ENCODE data around the gene BLTP3B. TPM values are rescaled to one million over a fixed set of nuclear protein-coding genes. Genes with fewer than 3 reads are reported as not detected.

Gene BLTP3B
- total and polyA plus RNA-seq, 2 of the 13 experiments (the other 11 are each of a cell fraction or from before 2014, with no cell fraction given), result 15.6 to 24.4 TPM

DNA sequence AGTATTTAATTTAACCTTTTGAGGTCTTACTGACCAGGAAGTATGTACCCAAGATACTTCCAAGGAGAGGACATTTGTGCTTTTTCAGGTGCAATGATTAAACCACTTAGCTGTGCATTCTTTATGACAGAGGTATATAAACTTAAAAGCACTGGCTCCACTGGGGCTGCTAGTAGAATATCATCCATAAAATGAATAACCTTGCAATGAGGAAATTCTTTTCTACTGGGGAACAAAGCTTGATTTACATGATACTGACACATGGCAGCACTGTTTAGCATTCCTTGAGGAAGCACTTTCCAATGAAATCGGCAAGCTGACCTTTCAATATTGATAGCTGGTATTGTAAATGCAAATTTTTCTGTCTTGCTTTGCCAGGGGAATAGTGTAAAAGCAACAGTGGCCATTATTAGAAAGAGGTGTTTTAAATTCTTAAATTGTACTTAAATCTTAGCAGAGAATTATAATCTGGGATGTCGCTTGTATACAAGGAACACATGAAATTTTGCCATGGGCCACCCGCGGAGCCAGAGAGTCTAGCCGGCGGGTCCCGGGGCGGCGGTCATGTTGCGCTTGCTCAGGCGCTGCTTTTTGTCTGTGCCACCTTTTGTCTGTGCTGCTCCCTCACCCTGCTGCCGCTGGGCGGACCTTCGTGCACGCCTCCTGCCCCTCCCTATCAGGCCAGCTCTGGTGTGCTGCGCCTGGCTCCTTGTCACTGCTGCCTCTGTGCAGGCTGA, 20.9 kb upstream of the BLTP3B start:
- FAIRE-seq (no peak), DNase-seq (ENCODE audit: low spot score) (no peak)
- CTCF ChIA-PET (ENCODE audit: low intra/inter-chr PET ratio, low total read pairs), result no interaction called here

More for the DNA sequence above, 20.9 kb upstream of the BLTP3B start:
- H3K9me3 ChIP-seq (ENCODE audit: low read length), result peaks cover 4% of the 10 kb centered on the region; the same call in 1 of the 2 replicates
- POLR2A ChIA-PET, result no interaction called here
- H3K36me3 ChIP-seq (replicated peaks in 1 of 2; ENCODE audit: control insufficient read depth in 1 of 2, insufficient read depth in 2 of 2, low read length in 2 of 2), result peaks cover 2% of the 10 kb centered on the region in 2 experiments; a peak in 3 of 5 replicates
- no peak overlapping the region for H3K4me3 ChIP-seq (replicated peaks in 1 of 3; ENCODE audit: insufficient read depth in 1 of 3, low read depth in 2 of 3, low read length in 3 of 3)
- no peaks in the 10 kb centered on the region for H3K27me3 ChIP-seq (ENCODE audit: control insufficient read depth in 1 of 2, insufficient read depth in 2 of 2, low read length in 2 of 2)
- no peaks in the 10 kb centered on the region for H3K79me2 ChIP-seq (ENCODE audit: insufficient read depth, low read length)
- WGBS (ENCODE audit: low lambda C conversion rate), result 97% methylated on average over 16 of the region's 16 CpGs
- no peak; the same call in 2 of the 3 replicates for ATAC-seq
- BruUV-seq (replicated peaks), result no TSS peak
- no peak overlapping the region for H3K9ac ChIP-seq (ENCODE audit: insufficient read depth, low read depth, low read length)
- no peaks in the 10 kb centered on the region for H3K4me1 ChIP-seq (ENCODE audit: insufficient read depth, low read length)
- no peak for TF ChIP-seq RARG (CRISPR knock-in tag; IDR thresholded peaks at IDR 0.05; ENCODE audit: low read depth)
- TF ChIP-seq SP140L (CRISPR knock-in tag; IDR thresholded peaks at IDR 0.05; ENCODE audit: borderline replicate concordance), result no peak
- no peak for TF ChIP-seq SRSF9 (IDR thresholded peaks at IDR 0.05; ENCODE audit: borderline replicate concordance, insufficient read depth, low read depth, low read length, poor library complexity, severe bottlenecking)
- peak; percentile 28; the same call in 1 of the 2 replicates for TF ChIP-seq ZNF768 (CRISPR knock-in tag; IDR thresholded peaks at IDR 0.05)
- TF ChIP-seq, protein P1, sequence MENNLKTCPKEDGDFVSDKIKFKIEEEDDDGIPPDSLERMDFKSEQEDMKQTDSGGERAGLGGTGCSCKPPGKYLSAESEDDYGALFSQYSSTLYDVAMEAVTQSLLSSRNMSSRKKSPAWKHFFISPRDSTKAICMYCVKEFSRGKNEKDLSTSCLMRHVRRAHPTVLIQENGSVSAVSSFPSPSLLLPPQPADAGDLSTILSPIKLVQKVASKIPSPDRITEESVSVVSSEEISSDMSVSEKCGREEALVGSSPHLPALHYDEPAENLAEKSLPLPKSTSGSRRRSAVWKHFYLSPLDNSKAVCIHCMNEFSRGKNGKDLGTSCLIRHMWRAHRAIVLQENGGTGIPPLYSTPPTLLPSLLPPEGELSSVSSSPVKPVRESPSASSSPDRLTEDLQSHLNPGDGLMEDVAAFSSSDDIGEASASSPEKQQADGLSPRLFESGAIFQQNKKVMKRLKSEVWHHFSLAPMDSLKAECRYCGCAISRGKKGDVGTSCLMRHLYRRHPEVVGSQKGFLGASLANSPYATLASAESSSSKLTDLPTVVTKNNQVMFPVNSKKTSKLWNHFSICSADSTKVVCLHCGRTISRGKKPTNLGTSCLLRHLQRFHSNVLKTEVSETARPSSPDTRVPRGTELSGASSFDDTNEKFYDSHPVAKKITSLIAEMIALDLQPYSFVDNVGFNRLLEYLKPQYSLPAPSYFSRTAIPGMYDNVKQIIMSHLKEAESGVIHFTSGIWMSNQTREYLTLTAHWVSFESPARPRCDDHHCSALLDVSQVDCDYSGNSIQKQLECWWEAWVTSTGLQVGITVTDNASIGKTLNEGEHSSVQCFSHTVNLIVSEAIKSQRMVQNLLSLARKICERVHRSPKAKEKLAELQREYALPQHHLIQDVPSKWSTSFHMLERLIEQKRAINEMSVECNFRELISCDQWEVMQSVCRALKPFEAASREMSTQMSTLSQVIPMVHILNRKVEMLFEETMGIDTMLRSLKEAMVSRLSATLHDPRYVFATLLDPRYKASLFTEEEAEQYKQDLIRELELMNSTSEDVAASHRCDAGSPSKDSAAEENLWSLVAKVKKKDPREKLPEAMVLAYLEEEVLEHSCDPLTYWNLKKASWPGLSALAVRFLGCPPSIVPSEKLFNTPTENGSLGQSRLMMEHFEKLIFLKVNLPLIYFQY (CRISPR knock-in tag; IDR thresholded peaks at IDR 0.05; ENCODE audit: borderline replicate concordance), result no peak
- H3K27ac ChIP-seq (ENCODE audit: extremely low read length, insufficient read depth, low read length), result no peak overlapping the region
- H2AFZ ChIP-seq (ENCODE audit: low read length), result no peak overlapping the region
- in situ Hi-C loops (cut with HindIII; ENCODE audit: extremely low pct_ligation_motif_present, low pct_unique_long_range_greater_than_20kb), result no loop called here
- intact Hi-C loops (cut with micrococcal nuclease; ENCODE audit: unreplicated experiment), result no loop called here
- H4K20me1 ChIP-seq (ENCODE audit: insufficient read depth, low read length), result no peaks in the 10 kb centered on the region
- H3K4me2 ChIP-seq (ENCODE audit: low read depth, low read length), result no peak overlapping the region

Data from HepG2 (cell line).